K562 (cell line): ENCODE measurements around the gene RBM22. TPM values are rescaled to one million over a fixed set of nuclear protein-coding genes. Genes with fewer than 3 reads are reported as not detected.

ENCODE experiments used
- CBFA2T3 ChIP-seq: fragments of 450-650 bp; IDR thresholded peaks from 2 replicates; pipeline ENCODE4 v1.6.1; 2017
- CHCHD3 ChIP-seq: fragments of 250-450 bp; sonication (Bioruptor Pico); IDR thresholded peaks from 2 replicates; pipeline ENCODE4 v2.1.2; 2022; ENCODE audit warnings: mild to moderate bottlenecking
- GATAD2B ChIP-seq: fragments of 450-650 bp; IDR thresholded peaks from 2 replicates; pipeline ENCODE4 v1.6.1; 2017; ENCODE audit warnings: mild to moderate bottlenecking, borderline replicate concordance
- HDGF ChIP-seq: fragments of 450-650 bp; IDR thresholded peaks from 2 replicates; pipeline ENCODE4 v1.6.1; 2016
- KAT8 ChIP-seq: fragments of 450-650 bp; IDR thresholded peaks from 2 replicates; pipeline ENCODE4 v1.6.1; 2016; ENCODE audit warnings: low read depth, mild to moderate bottlenecking
- KLF1 ChIP-seq: fragments of 450-650 bp; IDR thresholded peaks from 2 replicates; pipeline ENCODE4 v1.6.1; 2016; ENCODE audit warnings: missing genetic modification characterization, missing compliant biosample characterization
- NELFE ChIP-seq: IDR thresholded peaks from 2 replicates; pipeline ENCODE4 v1.6.1; 2011; ENCODE audit warnings: mild to moderate bottlenecking; ENCODE audit not compliant: insufficient read depth, insufficient read length
- NFIC ChIP-seq: fragments of 450-650 bp; IDR thresholded peaks from 2 replicates; pipeline ENCODE4 v1.6.1; 2017; ENCODE audit warnings: mild to moderate bottlenecking, inconsistent platforms
- NFRKB ChIP-seq: fragments of 450-650 bp; IDR thresholded peaks from 2 replicates; pipeline ENCODE4 v1.6.1; 2016; ENCODE audit warnings: low read depth
- NR3C1 ChIP-seq: sonication (generic); formaldehyde crosslinking; IDR thresholded peaks from 2 replicates; pipeline ENCODE4 v1.8.1; 2022; ENCODE audit warnings: missing genetic modification reagents
- RERE ChIP-seq: sonication (generic); formaldehyde crosslinking; IDR thresholded peaks from 2 replicates; pipeline ENCODE4 v1.8.0; 2023; ENCODE audit warnings: missing genetic modification reagents, mild to moderate bottlenecking, borderline replicate concordance
- SMARCC2 ChIP-seq: fragments of 450-650 bp; IDR thresholded peaks from 2 replicates; pipeline ENCODE4 v1.6.1; 2017; ENCODE audit warnings: antibody characterized with exemption, moderate library complexity, mild to moderate bottlenecking, low read depth
- TFAM ChIP-seq: fragments of 250-450 bp; sonication (Bioruptor Pico); conservative IDR thresholded peaks from 2 replicates; pipeline ENCODE4 v1.5.0; 2021; ENCODE audit warnings: mild to moderate bottlenecking, moderate library complexity
- WHSC1 ChIP-seq: IDR thresholded peaks from one replicate; pipeline ENCODE4 v1.6.1; 2012; ENCODE audit warnings: low read length, control low read depth, inconsistent platforms
- ZBTB8A ChIP-seq: fragments of 450-650 bp; IDR thresholded peaks from 2 replicates; pipeline ENCODE4 v1.6.1; 2018; ENCODE audit warnings: mild to moderate bottlenecking, moderate library complexity; ENCODE audit not compliant: partially characterized antibody
- ZC3H4 ChIP-seq: sonication (generic); formaldehyde crosslinking; IDR thresholded peaks from 2 replicates; pipeline ENCODE4 v1.9.0; 2021; ENCODE audit warnings: missing genetic modification reagents, borderline replicate concordance
- ZEB2 ChIP-seq: fragments of 450-650 bp; IDR thresholded peaks from 2 replicates; pipeline ENCODE4 v1.6.1; 2016
- ZKSCAN8 ChIP-seq: fragments of 200-800 bp; sonication (Bioruptor generic); IDR thresholded peaks from 2 replicates; pipeline ENCODE4 v1.6.1; 2016; ENCODE audit warnings: missing genetic modification characterization, missing compliant biosample characterization
- ZNF778 ChIP-seq: fragments of 450-650 bp; formaldehyde crosslinking; IDR thresholded peaks from 2 replicates; pipeline ENCODE4 v1.4.0; 2020; ENCODE audit warnings: mild to moderate bottlenecking, moderate library complexity
- polyA plus RNA-seq, 8 experiments: library from polyadenylated mRNA; depleted of rRNA in 4 of 8; stranded (reverse) in 5 of 8; unstranded in 3 of 8; fragments of >200 nt; fragmentation: Nextera tagmentation in 2 of 8; fragmentation: Illumina TruSeq in 1 of 8; extraction: Ambion mirVana in 2 of 8; extraction: Trizol in 1 of 8; gene quantifications; 2 replicates each; pipeline versions ENCODE4 v1.2.1 to v1.2.3, GENCODE V29; 2011 to 2014; ENCODE audit warnings: inconsistent platforms in 1 of 8, missing spikeins in 1 of 8
- total RNA-seq, 7 experiments: library from RNA; depleted of rRNA in 6 of 7; stranded (reverse); fragments of >200 nt in 6 of 7; fragmentation: Illumina TruSeq in 2 of 7; extraction: Trizol in 2 of 7; gene quantifications; 2 replicates each; pipeline versions ENCODE4 v1.2.1 to v1.2.3, GENCODE V29; 2011 to 2021; ENCODE audit warnings: low replicate concordance in 1 of 7
- TF ChIP-seq, protein P1 (sequence below): sonication (generic); formaldehyde crosslinking; IDR thresholded peaks from 2 replicates; pipeline ENCODE4 v1.8.1; 2023; ENCODE audit warnings: mild to moderate bottlenecking, missing genetic modification reagents
- TF ChIP-seq, protein P2 (sequence below), 2 experiments: IDR thresholded peaks; 2 replicates each; pipeline ENCODE4 v1.6.1; 2012; ENCODE audit warnings: improper control_type of control experiment in 2 of 2, low read depth in 2 of 2, low read length in 2 of 2, borderline replicate concordance in 1 of 2

RBM22 gene
- total and polyA plus RNA-seq, 9 of the 15 experiments (the other 6 are each of a cell fraction or from before 2014, with no cell fraction given): 31.3 to 82.2 (median 44.8) TPM

DNA sequence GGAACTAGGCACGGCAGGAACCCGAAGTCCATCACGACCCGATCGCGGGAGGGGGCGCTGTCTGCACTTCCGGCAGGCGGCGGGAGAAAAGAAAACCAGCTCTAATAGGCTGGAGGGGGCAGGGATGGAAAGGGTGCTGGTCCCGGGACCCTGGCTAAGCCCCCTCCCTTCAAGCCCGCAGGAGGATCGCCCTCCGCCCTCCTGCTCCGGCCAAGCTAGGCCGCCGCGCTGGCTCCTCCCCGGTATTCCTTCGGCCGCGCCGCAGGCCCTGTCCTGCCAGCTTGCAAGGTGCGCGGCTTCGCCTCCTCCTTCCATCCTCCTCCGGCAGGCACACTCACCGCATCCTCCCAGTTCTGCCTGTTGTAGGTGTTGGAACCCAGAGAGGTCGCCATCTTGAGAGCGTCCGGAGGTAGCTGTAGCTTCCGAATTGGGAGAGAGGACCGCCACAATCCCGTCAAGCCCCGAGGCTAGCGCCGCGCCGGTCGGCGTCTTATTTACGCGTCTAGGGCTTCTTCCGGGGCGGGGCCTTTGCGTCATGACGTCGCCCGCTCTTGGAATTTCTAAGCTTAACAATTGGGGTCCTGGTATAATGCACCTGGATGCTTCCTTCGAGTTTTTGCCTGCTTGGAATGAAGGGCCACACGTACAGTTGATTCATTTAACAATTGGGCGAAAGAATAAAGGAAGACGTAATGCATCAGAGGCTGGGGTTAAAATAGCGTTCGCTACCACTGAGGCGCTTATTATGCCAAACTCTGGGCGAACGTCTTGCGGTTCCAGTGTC lies at the start of gene RBM22 (continued):
- TF ChIP-seq RERE (CRISPR knock-in tag) (no peak), GATAD2B (no peak), KLF1 (tag) (peak; percentile 81; the same call in 1 of the 2 replicates), ZBTB8A (no peak), WHSC1 (no peak), TFAM (no peak), NELFE (no peak), ZC3H4 (CRISPR knock-in tag) (no peak), NFIC (no peak; the same call in 1 of the 2 replicates), CBFA2T3 (no peak), CHCHD3 (CRISPR knock-in tag) (no peak), KAT8 (no peak), NR3C1 (no peak), ZNF778 (CRISPR knock-in tag) (no peak), HDGF (no peak), SMARCC2 (no peak), ZEB2 (no peak), NFRKB (peak; percentile 90), ZKSCAN8 (CRISPR knock-in tag) (no peak)
- TF ChIP-seq, protein P1, sequence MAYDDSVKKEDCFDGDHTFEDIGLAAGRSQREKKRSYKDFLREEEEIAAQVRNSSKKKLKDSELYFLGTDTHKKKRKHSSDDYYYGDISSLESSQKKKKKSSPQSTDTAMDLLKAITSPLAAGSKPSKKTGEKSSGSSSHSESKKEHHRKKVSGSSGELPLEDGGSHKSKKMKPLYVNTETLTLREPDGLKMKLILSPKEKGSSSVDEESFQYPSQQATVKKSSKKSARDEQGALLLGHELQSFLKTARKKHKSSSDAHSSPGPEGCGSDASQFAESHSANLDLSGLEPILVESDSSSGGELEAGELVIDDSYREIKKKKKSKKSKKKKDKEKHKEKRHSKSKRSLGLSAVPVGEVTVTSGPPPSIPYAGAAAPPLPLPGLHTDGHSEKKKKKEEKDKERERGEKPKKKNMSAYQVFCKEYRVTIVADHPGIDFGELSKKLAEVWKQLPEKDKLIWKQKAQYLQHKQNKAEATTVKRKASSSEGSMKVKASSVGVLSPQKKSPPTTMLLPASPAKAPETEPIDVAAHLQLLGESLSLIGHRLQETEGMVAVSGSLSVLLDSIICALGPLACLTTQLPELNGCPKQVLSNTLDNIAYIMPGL (CRISPR knock-in tag): no peak
- TF ChIP-seq, protein P2, sequence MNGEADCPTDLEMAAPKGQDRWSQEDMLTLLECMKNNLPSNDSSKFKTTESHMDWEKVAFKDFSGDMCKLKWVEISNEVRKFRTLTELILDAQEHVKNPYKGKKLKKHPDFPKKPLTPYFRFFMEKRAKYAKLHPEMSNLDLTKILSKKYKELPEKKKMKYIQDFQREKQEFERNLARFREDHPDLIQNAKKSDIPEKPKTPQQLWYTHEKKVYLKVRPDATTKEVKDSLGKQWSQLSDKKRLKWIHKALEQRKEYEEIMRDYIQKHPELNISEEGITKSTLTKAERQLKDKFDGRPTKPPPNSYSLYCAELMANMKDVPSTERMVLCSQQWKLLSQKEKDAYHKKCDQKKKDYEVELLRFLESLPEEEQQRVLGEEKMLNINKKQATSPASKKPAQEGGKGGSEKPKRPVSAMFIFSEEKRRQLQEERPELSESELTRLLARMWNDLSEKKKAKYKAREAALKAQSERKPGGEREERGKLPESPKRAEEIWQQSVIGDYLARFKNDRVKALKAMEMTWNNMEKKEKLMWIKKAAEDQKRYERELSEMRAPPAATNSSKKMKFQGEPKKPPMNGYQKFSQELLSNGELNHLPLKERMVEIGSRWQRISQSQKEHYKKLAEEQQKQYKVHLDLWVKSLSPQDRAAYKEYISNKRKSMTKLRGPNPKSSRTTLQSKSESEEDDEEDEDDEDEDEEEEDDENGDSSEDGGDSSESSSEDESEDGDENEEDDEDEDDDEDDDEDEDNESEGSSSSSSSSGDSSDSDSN (IDR thresholded peaks at IDR 0.05; ENCODE audit: borderline replicate concordance in 1 of 2, low read depth in 2 of 2, low read length in 2 of 2): no peak
